ENCODE results near the gene XYLT1.
"Not testable (repeated sequence)": the region's sequence is repeated elsewhere in the genome, so short reads cannot be mapped to it uniquely, and the experiment has no call there.

The XYLT1 gene

GRCh38 chr16:17491140-17491662 lies 20.4 kb upstream of the XYLT1 start:
- DNase-seq (ENCODE audit: low read depth, low spot score) = no peak

DNA sequence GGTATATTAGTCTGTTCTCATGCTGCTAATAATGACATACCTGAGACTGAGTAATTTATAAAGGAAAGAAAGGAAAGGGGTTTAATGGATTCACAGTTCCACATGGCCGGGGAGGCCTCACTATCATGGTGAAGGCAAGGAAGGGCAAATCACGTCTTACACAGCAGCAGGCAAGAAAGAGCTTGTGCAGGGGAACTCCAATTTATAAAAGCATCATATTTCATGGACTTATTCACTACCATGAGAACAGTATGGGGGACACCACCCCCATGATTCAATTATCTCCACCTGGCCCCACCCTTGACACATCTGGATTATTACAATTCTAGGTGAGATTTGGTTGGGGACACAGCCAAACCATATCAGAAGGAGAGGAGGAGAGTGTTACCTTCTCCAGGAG lies 17.7 kb upstream of the XYLT1 start:
- DNase-seq (ENCODE audit: low read depth, low spot score) = no peak

- DNase-seq (ENCODE audit: low read depth, low spot score) = no peak
Measured at GRCh38 chr16:17483351-17483750, 12.6 kb upstream of the XYLT1 start.

DNA sequence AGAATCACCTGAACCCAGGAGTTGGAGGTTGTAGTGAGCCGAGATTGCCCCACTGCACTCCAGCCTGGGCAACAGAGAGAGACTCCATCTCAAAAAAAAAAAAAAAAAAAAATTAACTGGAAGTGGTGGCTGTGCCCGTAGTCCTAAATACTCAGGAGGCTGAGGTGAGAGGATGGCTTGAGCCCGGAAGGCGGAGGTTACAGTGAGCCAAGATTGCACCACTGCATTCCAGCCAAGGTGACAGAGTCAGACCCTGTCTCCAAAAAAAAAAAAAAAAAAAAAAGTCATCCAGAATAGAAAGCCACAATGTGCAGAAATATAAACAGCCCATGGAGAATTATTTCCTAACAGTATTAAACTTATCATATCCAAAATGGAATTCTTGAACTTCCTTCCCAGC lies 11.6 kb upstream of the XYLT1 start:
- not testable (repeated sequence) for DNase-seq (ENCODE audit: low read depth, low spot score)

- no peak for DNase-seq (ENCODE audit: low read depth, low spot score)
Measured at GRCh38 chr16:17481736-17482135, 11.0 kb upstream of the XYLT1 start.

DNA sequence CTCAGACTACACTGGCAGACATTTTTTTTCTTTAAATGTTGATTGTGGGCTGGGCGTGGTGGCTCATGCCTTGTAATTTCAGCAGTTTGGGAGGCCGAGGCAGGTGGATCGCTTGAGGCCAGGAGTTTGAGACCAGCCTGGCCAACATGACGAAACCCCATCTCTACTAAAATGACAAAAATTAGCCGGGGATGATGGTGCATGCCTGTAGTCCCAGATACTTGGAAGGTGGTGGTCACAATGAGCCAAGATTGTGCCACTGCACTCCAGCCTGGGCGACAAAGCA lies 6.4 kb upstream of the XYLT1 start:
- not testable (repeated sequence) for DNase-seq (ENCODE audit: low read depth, low spot score)

GRCh38 chr16:17476414-17477259 lies 5.9 kb upstream of the XYLT1 start:
- DNase-seq (ENCODE audit: low read depth, low spot score) = no peak

- no peak for DNase-seq (ENCODE audit: low read depth, low spot score)
Measured at GRCh38 chr16:17475104-17475503, 4.3 kb upstream of the XYLT1 start.

DNA sequence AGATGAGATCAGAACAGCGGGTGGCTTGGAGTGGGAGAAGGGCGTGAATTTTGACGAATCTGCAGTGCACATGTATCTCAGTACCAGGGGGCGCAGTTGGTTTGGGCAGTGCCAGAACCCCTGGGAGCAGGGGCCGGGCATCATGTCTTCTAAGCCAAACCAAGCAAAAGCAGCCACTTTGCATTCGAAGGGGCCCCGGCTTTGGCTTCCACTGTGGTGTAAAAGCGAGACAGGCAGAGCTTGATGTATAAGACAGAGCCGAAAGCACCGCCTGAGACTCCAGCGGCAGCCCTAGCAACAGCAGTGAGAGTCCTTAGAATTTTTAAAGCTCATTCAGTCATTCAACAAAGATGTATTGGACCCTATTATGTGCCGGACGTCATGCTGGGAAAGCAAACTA lies 3.8 kb upstream of the XYLT1 start:
- DNase-seq (ENCODE audit: low read depth, low spot score) = no peak

DNA sequence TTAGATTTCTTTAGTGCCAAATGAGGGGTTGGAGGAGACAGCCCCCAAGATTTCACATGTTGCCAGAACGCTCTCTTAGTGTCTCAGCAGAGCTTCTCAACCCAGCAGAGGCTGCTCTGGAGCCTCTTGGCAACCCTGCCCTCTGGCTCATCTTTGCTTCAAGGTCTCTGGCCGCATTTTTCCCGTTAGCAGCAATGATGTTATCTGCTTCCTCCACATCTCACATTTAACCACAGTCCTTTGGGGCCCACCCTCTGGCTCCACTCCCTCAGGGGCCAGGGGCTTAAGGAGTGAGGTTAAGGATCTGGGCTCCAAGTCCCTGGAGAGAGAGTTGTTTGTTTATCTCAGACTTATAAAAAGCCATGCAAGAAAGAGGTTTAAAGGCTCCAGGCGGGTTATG lies 3.3 kb upstream of the XYLT1 start:
- DNase-seq (ENCODE audit: low read depth, low spot score) = no peak

GRCh38 chr16:17471719-17472461 lies 1.1 kb upstream of the XYLT1 start:
- DNase-seq (ENCODE audit: low read depth, low spot score) = no peak

- no peak for DNase-seq (ENCODE audit: low read depth, low spot score)
Measured at GRCh38 chr16:17470182-17470907, 415 bp downstream of the XYLT1 start.

DNA sequence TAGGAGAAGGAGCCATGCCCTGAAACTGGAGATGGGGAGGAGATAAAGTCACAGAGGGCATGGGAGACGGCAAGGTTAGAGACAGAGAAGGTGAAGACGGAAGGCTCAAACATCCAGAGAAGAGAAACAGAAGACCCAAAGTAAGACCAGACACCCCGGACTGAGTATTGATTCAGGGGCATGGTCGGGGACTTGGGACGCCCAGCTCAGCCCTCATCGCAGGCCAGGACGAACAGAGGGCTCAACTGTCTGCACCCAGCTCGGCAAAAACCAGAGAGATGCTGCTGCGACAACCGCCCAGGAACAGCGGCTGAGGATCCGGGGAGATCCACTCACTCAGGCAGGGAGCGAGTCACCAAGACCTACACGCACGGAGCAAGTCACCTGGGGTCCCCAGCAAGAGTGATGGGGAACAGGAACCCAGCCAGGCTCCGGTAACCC lies 999 bp downstream of the XYLT1 start:
- no peak for DNase-seq (ENCODE audit: low read depth, low spot score)

- no peak for DNase-seq (ENCODE audit: low read depth, low spot score)
Measured at GRCh38 chr16:17469011-17469740, 1.6 kb downstream of the XYLT1 start.

DNA sequence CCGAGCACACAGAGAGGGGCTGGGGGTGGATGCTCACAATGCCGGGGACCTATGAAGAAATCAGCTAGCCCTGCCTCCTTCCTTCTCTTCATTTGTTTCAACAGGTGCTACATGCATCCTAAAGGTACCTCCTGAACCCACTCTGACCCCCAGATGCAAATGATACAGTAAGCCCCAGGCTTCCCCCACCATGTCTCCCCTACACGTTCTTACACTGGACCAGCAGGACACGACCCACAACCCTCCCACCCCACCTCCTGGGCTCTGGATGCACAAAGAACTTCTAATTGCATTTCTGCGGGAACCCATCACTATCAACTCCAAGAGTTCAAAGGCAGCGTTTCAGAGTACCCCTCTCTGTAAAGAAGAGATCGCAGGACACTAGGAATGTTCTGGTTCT lies 2.1 kb downstream of the XYLT1 start:
- DNase-seq (ENCODE audit: low read depth, low spot score) = no peak

DNA sequence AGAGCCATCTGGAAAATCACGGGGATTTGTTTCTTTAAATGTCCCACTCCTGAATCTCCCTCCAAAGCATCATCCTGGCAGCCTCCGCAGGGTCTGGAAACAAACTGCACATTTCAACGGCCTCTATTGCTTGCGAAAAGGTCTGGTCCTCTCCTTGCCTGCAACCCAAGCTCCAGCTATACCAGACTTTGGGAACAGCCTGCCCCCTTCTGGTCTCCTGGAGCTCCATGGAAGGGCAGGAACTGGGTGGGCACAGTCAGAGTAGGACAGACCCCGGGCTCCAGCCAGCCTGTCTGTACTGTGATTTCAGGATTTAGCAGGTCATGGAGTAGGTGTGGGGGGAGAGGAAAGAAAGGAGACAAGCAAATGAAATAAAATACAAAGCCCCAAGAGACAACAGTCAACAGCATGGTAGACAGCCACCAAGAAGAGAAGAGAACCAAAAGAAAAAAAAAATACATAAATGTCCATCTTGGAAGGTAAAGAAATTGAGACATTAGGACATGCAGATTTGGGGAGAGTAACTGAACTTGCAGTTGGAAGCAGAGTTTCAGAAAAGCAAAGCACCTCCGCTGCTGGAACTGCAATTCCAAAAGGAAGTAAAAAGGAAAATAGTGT lies 2.7 kb downstream of the XYLT1 start:
- DNase-seq (ENCODE audit: low read depth, low spot score) = no peak

- no peak for DNase-seq (ENCODE audit: low read depth, low spot score)
Measured at GRCh38 chr16:17466876-17467275, 3.9 kb downstream of the XYLT1 start.

GRCh38 chr16:17465460-17465859 lies 5.3 kb downstream of the XYLT1 start:
- no peak for DNase-seq (ENCODE audit: low read depth, low spot score)

DNA sequence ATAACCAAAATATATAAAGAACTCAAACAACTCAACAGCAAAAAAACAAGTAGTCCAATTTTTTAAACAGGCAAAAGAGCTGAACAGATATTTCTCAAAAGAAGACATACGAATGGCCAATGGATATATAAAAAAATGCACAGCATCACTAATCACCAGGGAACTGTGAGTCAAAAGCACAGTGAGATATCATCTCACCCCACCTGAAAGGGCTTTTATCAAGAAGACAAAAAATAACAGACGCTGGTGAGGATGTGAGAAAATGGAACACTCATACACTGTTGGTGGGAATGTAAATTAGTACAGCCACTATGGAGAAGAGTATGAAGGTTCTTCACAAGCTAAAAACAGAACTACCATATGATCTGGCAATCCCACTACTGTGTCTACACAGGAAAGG lies 7.4 kb downstream of the XYLT1 start:
- no peak for DNase-seq (ENCODE audit: low read depth, low spot score)

DNA sequence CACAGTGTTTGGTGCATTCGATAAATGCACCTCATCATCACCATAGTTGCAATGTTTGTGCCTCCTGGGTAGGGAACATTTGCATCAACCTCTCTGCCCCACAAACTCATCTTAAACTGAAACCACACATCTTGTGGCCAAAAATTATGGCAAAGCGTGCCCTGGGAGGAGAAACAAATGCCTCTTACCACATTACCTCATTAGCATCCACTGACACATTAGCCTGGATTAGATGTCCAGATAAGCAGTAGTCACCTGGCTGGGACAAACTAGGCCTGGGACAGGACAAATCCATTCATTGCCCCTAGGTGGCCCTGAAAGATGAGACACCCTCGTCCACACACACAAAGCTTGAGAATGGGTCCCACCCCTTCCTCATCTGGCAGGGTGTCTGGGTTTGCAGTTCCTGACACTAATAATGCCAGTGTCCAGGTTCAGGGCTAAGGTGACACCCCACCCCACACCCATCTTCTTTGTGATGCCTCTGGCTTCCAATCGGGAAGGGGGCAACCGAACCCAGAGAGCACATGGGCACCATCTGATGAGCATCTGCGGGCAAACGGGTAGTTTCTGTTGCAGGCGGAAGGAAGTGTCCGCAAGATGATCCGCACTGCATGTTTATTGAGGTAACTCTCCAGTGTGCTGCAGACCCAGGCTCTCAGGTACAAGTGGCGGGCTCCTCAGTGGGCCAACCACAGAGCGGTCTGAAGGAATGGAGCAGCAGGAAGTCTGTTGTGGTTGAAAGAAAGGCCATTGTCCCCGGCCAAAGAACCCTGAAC lies 8.6 kb downstream of the XYLT1 start:
- no peak for DNase-seq (ENCODE audit: low read depth, low spot score)
